Measurements from ENCODE around the gene FTO.

Gene FTO

DNA sequence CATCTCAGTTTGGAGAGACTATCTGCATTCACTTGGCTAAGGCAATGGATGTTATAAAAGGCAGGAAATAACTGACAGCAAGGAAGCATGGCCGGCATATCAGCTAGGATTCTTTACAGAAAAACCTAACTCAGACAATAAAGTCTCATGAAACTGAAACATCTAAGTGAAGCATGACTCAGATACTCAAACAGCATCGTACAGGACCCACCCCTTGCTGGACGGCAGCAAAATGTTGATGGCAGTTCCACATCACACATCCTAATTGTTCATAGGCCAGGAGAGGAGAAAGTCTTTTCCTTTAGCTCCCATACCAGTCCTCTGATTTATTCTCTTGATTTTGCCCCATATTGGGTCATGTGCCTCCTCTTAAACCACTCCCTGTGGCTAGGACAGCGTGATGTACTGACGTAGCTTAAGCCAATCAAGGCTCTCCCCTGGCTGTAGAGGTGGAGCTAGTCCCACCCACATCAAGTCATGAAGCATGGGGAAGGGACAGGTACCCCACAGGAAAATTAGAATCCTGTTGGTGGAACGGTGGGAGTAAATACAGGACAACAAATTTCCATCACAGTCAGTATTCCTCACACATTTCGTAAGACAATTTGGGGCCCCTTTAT is 403.7 kb downstream of the FTO start:
- no peak for DNase-seq

DNA sequence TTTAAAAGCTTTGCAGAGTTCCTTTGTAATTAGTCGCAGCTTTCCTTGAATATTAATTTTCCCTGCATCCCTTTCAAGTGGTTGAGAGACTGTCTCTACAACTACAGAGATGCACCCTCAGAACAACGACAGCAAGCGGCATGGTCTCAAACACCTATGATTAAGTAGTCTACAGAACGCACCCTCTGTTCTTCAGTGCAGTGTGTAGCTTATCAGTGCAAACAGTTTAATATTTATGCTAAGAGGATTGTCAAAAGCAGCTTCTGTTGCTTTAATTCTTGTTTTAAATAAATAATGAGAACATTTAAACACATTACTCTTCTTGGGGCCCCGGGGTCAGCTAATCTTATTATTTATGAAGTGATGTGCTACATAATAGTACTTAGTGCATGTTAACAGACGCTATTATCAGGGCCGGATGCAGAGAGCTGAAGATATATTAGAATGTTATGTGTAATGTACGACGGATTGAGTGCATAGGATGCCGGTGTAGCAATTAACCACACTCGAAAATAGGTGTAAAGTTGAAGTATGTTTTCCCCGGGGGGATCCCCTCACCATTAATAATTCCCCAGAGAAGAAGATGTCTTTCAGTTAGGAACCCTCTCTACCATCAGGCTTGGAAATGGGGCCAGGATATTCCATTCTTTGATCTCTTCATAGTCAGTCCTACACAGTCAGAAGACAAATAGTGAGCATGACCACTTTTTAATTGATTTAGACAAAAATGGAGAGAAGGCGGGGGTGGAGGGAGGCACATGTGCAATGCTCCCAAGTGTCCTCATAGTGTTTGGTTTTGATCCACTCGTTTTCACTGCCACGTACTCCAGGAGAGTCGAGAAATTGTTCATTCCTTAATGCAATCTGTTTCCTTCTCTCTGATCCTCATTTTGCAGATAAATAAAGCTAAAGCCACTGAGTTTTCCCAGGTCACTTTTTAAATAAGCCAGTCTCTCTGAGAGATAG is 406.3 kb downstream of the FTO start:
- DNase-seq, result no peak

DNA sequence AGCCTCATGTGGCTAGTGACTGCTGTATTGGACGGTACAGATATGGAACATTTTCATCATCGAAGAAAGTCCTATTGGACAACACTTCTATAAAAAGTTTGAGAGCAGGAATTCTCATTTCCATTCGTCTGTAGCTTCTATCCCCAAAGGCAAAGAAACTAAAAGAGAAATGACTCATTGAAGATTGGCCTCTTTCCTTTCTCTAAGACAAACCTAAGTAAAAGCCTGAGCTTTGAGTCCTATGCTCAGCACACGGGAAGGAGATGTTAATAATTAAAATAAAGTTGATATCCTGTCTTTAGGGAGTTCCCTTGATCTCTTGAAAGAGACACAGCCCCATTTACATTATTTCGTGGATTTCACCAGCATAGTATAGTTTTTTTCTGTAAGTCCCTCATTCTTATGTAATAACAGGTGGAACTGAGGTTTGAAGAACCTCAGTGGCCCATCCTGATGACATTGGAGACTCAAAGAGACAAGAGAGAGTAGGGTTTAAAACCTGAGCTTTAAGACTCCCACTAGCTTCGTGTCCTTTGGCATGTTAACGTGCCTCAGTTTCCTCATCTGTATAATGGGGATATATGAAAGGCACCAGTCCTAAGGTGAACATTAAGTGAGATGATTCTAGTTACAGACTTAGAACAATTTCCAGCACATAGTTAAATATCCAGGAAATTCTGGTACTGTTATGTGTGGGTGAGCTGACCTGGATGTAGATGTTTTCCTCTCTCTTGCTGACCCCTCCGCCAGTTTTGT is 408.7 kb downstream of the FTO start:
- DNase-seq, result no peak

DNA sequence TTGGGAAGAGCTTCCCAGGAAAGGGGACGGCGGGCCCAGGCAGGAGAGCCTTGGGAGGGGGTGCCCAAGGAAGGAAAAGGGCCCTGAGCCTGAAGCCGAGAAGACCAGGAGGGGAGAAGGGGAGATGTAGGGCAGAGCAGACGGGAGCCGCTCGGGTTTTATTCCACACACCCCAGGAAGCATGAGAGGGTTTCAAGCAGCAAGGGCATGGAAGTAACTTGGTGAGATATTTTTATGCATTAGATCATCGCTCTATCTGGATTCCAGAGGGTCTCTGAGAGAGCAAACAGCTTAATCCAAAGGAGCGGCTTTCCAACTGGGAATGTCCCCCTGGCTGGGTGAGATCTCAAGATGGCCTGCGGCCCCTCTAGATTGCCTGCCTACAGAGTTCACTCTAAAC is 411.6 kb downstream of the FTO start:
- DNase-seq, result no peak

DNA sequence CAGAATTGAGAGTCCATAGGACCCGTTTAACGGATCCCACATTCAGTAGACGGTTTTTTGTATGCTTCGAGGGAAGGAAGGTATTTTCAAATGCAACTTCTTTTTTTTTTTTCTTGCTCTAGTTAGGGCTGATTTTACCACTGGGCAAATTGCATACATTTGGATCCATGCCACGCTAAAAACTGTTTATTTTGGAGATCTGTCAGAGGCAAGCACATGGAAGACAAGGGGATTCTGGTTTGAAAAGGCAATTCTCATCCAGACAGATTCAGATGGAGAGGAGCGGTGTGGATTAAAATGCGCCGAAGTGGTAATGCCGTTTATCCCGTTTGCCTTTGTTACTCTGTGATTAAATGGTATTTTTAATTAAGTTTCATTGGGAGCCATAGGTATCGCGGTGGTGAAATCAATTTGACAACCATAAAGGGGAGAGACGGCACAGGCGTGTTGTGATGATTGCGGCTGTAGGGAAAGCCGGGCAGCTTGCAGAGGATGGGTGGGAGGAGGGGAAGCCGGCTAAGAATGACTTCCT is 412.2 kb downstream of the FTO start:
- no peak for DNase-seq

DNA sequence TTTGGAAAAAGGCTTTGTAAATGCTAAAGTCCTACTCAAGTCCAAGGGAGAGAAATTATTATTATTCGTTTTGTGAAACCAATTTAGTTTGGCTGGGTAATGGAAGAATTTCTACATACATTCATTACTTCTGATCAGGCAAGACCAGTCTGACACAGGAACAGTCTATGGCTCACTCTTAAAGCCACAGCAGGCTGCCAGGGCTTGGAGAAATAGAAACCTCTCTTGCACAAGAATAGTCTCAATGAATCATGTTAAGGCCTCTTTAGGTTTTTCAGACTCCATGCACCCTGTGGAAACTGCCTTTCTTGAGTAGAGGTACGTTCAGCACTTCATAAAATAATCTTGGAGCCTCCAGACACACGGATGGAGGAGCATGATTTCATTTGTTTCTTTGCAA is 414.9 kb downstream of the FTO start:
- no peak for DNase-seq

DNA sequence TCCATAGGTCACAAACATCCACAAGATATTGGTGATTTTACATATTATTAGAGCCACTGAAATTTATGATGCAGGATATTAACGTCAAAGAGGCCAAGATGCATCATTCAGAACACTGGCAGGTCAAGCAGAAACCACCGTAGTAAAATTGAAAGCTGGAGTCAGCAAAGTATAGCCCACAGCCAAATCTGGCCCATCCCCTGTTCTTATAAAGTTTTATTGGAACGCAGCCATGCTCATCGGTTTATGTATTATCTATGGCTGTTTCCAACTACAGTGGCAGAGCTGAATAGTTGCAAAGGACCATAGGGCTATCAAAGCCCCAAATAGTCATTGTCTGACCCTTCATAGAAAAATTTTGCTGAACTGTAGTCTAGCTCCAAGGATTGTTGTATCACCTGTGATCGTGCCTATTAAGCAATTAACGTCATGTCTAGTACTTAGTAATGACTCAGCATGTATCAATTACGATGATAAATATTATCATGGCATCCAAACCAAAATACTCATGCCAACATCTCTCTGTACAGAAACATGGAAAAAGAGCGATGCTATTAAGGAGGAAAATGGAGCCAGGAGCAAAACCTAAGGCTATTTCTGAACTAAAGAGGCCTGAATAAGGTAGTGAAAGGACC is 417.0 kb downstream of the FTO start:
- DNase-seq, result no peak

DNA sequence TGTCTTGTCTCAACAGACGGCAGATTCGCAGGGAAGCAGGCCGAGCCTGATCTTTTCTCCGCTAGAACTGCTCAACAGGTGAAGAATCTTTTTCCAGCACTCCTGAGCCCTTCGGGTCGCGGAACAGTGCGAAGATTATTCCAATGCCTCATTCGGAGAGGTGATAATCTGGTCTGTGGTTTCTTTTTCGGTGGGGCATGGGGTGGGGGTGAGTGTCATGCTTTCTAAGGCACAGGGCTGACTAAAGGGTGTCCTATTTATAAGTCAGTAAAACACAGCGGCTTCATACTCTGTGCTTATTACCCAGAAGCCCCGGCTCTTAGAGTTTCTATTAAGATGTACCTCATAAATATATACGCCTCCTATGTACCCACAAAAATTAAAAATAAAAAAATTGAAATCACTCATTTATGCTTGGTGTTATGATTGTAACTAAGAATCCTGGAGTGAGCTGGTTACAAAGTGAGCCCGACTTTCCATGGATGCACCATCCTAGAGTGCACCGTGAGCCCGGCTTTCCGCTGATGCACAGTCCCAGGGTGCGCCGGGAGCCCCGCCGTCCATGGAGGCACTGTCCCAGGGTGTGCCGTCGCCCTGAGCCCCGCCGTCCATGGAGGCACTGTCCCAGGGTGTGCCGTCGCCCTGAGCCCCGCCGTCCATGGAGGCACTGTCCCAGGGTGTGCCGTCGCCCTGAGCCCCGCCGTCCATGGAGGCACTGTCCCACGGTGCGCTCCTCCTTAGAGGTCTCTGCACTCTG is 417.8 kb downstream of the FTO start:
- no peak for DNase-seq

DNA sequence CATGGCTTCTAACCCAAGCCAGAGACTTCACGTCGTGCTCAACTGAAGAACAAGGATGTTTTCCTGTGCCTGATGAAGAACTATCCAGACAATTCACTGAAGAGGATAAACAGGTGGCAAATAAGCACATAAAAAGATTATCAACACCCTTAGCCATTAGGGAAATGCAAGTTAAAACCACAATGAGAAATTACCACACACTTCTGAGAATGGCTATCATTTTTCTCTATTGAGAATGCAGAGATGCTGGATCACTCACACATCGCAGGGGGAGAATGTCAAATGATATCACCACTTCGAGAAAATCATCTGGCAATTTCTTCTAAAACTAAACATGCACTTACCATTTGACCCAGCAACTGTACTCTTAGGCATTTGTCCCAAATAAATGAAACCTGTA is 419.8 kb downstream of the FTO start:
- DNase-seq, result no peak

DNA sequence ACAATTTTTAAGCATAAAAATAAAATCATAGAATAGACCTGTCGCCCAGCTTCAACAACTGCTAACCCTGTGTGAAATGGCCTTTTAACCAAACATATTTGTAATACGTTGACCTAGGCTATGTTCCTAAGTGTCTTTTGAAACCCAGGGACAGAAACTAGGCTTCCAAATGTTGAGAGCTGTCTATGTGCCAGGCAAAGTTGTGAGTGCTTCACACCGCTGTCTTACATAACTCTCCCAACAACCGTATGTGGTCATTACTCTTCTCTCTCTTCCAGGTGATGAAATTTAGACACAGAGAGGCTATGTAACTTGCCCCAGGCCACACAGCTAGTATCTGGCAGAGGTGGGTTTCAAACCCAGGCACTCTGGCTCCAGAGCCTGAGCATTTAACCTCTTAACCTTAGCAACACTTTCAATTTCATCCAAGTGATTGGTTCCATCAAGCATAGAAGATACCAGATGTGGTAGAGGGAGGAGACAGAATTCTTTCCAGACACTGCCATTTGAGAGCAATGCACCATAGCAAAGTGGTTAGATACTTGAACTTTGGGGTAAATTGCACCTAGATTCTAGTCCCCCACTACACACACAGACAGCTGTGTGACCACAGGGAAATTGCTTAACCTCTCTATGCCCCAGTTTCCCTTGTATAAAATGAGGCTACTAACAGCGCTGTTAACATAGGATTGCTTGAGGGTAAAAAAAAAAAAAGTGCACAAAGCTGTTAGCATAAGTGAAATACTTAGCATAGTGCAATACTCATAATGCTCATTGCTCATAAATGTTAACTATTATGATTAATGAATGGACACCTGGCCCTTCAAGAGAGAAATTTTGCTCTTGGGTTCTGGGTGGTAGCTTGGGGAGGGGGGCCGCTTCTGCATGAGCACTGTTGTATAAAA is 422.0 kb downstream of the FTO start:
- DNase-seq, result no peak

DNA sequence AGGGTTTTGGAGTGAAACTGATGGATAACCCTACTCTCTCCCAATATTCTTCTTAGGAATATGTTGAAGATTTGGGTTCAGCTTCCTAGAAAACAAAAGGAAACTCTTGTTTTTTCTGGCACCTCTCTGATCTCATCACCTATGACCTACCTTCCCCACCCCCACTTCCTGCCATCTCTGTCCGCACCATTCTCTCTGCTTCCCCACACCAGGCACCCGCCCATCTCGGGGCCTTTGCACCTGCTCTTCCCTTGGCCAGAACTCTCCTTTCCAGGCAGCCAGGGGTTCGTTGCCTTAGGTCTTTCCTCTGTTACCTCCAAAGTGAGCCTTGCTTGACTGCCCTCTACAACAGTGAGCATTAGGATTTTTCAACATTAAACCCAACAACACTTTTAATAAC is 423.0 kb downstream of the FTO start:
- no peak for DNase-seq

DNA sequence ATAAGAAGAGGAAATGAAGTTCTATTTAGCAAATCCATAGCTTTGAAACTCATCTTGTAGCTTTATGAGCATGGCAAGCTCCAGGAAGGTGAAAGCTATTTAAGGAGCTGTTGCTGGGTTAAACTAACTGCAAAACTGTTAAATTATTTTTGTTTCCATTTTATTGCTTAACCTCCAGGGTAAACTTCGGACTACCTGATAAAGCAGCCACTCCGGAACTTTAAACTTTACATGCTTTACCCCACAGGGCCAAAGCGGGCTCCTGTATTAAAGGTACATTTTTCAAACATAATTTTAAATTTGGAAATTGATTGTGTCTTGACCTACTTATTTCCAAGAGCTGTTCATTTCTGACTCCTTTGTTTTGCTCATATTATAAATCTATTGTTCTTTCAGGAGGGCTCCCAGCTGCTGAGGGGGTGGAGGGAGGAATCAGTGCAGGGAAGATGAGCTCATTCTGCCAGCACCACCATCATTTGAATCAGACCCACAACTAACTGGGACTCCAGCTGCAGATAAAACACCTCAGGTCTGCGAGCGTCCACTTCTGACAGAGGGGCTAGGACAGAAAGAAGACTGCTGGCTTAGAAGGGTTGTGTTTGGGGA is 424.8 kb downstream of the FTO start:
- no peak for DNase-seq

DNA sequence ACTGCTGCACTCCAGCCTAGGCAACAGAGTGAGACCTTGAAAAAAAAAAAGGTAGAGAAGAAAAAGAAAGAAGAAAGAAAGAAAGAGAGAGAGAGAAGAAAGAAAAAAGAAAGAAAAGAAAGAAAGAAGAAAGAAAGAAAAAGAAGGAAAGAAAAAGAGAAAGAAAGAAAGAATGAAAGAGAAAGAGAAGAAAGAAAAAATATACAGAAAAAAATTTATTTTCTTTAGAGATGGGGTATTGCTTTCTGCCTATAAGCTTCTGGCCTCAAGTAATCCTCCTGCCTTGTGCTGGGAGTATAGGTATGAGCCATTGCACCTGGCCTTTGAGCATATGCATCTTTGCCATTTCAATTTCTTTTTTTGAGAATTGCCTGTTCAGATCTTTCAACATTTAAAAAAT is 425.9 kb downstream of the FTO start:
- no peak for DNase-seq

DNA sequence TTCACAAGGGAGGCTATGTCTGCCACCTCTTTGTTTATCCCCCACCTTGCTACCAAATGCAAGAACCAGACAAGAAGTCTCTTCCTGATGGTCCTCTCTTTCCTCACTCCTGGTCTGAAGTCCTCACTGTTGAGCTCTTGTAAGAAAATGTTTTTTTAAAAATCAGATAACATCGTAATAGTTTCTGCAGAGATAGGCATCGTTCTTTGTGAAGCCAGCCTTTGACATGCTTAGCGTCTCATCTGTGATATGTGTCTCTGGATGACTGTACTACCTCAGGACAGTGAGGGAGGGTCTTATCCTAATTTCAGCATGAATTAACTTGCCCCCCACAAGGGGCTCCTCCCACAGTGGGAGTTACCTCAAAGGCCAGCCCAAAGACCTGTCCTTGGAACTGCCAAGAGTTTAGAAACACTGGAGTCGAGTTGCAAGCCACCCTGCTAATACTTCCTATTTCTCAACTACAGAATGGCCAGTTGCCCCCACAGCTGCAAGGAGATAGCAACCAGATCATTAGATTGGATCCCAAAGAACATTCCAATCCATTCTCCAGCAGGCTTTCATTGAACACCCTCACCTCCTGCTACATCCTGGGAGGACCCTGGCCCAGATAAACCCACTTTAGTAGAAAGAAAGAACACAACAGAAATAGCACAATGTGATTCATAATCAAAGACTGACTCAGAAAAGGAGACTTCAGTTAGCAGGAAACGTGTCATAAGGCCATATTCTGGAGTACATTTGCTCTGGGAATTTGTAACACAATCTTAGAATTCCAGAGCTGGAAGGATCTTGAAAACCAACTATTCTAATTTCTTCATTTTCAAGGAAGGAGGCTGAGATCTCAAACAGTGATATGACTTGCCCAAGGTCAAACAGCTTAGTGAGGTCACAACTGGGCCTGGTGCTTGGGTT is 431.7 kb downstream of the FTO start:
- no peak for DNase-seq

DNA sequence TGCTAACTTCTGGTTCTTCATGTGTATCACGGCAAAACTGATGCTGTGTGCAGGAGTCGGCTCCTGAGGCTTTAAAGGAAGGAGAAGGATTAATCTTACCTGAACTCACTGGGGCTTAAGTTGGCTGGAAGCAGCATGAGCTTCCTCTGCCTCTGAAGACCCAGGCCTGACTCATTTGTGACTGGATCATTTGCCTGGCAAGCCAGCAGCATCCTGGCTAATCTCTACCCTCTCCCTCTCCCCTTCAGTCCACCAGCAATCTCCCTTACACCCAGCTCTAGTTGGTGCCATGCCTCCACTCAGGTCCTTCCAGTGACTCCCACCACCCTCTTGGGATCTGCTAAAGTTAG is 432.3 kb downstream of the FTO start:
- DNase-seq, result no peak

DNA sequence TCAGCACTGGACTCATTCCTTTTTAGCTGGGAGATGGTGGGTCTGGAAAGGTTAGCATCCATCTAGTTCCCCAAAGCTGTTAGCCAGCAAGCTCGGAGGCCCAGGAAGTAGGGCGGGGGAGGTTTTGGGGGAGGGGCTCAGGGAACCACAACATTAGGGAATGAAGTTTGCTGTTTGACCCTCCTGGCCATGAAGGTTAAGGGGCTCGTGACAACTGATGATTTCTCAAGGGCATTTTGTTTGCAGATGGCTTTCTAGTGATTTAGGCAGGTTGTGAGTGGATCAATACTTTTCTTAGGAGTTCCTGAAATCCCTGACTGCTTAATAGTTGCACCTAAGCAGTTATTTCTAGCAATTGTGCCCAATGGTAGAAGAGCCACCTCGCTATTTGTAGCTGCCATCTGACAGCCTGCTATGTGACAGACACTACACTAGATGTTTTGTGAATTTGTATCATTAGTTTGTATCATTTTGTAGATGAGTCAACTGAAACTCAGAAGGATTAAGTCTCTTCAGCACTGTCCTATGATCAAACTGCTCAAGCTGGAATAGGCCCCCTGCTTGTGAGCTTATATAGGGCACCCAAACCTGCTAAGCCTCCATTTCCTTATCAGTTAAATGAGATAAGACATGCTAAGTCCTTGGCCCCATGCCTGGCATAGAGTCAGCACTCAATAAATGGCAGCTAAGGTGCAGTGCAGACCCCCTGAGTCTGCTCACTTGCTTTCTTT is 436.3 kb downstream of the FTO start:
- no peak for DNase-seq

DNA sequence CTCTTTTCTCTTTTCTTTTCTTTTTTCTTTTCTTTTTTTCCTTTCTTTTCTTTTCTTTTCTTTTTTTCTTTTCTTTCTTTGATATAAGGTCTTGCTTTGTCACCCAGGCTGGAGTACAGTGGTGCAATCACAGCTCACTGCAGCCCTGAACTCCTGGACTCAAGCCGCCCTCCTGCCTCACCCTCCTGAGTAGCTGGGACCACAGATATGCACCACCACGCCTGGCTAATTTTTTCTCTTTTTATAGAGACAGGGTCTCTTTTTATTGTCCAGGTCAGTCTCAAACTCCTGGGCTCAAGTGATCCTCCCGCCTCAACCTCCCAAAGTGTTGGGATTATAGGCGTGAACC is 436.8 kb downstream of the FTO start:
- no peak for DNase-seq

DNA sequence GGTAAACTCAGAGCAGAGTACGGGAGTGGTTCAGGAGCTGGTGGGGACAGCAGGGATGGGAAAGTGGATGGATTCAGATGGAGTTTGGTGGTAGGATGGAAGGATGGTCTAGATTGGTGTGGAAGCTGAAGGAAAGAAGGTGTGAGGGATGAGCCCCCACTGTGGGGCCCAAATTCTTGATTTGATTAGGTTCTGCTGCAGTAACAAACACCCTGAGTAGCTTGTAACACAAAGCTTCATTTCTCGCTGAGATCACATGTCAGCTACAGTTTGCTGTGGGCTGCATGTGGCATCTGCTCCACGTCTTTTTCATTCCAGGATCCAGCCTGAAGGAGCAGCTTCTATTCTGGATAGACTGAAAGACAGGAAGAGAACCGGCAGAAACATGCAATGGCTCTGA is 438.8 kb downstream of the FTO start:
- no peak for DNase-seq

DNA sequence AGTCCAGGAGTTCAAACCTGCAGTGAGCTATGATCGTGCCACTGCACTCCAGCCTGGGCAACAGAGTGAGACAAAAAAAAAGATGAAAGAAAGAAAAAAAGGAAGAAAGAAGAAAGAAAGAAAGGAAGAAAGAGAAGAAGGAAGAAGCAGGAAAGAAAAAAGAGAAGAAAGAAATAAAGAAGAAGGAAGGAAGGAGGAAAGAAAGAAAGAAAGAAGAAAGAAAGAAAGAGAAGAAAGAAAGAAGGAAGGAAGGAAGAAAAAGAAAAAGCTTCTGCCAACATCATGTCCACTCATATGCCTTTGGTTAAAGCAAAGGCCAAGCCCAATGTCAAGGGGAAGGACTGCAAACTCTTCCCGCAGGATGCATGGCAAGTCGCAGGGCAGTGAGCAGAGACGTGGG is 439.5 kb downstream of the FTO start:
- no peak for DNase-seq
